ENCODE measurements around the gene SHISA7.

GRCh38 chr19:55408533-55408872, 34.6 kb downstream of the SHISA7 start:
- TF ChIP-seq CTCF (IDR thresholded peaks at IDR 0.05), result peak in 1 of 3 experiments; percentile 4
- no peak for TF ChIP-seq POLR2AphosphoS5 (IDR thresholded peaks at IDR 0.05; ENCODE audit: insufficient read depth in 1 of 2, low read depth in 1 of 2)
